Panc1 (cell line): ENCODE results near the gene PITRM1.

Source experiments
- POLR2AphosphoS5 ChIP-seq: IDR thresholded peaks from 2 replicates; pipeline ENCODE4 v1.6.1; 2012; ENCODE audit warnings: mild to moderate bottlenecking, low read depth, low read length, moderate library complexity
- SIN3A ChIP-seq: IDR thresholded peaks from 2 replicates; pipeline ENCODE4 v1.6.1; 2012; ENCODE audit warnings: low read depth, mild to moderate bottlenecking, low read length, moderate library complexity, borderline replicate concordance; ENCODE audit not compliant: insufficient read depth
- TF ChIP-seq, protein P1 (sequence below): fragments of 450-650 bp; IDR thresholded peaks from 2 replicates; pipeline ENCODE4 v1.5.1; 2017; ENCODE audit warnings: mild to moderate bottlenecking

DNA sequence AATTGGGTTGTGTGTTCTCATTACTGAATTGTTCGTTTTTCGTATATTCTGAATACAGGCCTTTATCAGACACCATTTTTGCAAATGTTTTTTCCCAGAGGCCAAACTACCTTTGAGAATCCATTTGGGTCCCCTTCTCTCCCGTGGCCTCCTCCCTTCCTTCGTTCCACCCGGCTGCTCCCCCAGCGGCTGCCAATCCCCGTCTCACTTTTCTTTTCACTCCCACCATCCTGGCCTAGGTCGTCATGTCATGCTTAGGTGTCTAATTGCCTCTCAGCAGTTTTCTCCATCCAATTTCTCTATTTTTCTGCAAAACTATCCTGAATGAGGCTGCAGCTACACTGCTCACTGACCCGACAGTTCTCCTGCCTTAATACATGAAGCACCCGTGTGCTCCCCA is 17.9 kb downstream of the PITRM1 start:
- TF ChIP-seq, protein P1, sequence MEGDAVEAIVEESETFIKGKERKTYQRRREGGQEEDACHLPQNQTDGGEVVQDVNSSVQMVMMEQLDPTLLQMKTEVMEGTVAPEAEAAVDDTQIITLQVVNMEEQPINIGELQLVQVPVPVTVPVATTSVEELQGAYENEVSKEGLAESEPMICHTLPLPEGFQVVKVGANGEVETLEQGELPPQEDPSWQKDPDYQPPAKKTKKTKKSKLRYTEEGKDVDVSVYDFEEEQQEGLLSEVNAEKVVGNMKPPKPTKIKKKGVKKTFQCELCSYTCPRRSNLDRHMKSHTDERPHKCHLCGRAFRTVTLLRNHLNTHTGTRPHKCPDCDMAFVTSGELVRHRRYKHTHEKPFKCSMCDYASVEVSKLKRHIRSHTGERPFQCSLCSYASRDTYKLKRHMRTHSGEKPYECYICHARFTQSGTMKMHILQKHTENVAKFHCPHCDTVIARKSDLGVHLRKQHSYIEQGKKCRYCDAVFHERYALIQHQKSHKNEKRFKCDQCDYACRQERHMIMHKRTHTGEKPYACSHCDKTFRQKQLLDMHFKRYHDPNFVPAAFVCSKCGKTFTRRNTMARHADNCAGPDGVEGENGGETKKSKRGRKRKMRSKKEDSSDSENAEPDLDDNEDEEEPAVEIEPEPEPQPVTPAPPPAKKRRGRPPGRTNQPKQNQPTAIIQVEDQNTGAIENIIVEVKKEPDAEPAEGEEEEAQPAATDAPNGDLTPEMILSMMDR: no peak
- TF ChIP-seq SIN3A: no peak
- TF ChIP-seq POLR2AphosphoS5: no peak
